C4-2B (cell line): ENCODE measurements around the gene NEU2.

Experiments used
- CTCF ChIP-seq: fragments of 450-650 bp; conservative IDR thresholded peaks from 2 replicates; pipeline ENCODE4 v1.5.1; 2017; ENCODE audit warnings: mild to moderate bottlenecking
- ZFX ChIP-seq: fragments of 450-650 bp; IDR thresholded peaks from 2 replicates; pipeline ENCODE4 v1.6.1; 2017

DNA sequence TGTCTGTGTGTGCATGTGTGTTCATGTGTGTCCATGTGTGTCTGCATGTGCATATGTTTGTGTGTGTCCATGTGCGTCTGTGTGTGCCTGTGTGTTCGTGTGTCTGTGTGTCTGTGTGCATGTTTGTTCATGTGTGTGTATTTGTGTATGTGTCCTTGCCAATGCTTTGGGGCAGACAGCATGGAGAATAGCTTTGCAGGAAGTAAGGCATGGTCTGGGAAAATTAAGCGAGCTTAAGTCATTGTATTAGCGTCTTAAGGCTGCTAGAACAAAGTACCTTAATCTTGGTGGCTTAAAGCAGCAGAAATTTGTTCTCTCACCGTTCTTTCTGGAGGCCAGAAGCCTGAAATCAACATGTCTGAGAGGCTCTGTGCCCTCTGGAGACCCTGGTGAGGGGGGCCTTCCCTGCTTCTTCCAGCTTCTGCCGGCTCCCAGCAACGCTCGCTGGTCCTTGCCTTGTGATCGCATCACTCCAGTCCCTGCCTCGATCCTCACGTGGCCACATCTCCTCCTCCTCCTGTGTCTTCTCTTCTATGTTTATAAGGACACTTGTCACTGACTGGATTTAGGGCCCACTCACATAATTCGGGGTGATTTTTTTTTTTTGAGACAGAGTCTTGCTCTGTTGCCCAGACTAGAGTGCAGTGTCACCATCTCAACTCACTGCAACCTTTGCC is 3.8 kb downstream of the NEU2 start:
- TF ChIP-seq CTCF (no peak), ZFX (no peak)
